HuH-7.5 (cell line): ENCODE data around the gene USP17L15.
"Not testable (repeated sequence)": the region's sequence is repeated elsewhere in the genome, so short reads cannot be mapped to it uniquely, and the experiment has no call there.

Source experiments
- DNase-seq: peaks from one replicate; pipeline ENCODE4 v3.0.0; 2011; ENCODE audit warnings: low spot score

USP17L15 gene, protein sequence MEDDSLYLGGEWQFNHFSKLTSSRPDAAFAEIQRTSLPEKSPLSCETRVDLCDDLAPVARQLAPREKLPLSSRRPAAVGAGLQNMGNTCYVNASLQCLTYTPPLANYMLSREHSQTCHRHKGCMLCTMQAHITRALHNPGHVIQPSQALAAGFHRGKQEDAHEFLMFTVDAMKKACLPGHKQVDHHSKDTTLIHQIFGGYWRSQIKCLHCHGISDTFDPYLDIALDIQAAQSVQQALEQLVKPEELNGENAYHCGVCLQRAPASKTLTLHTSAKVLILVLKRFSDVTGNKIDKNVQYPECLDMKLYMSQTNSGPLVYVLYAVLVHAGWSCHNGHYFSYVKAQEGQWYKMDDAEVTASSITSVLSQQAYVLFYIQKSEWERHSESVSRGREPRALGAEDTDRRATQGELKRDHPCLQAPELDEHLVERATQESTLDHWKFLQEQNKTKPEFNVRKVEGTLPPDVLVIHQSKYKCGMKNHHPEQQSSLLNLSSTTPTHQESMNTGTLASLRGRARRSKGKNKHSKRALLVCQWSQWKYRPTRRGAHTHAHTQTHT

DNA sequence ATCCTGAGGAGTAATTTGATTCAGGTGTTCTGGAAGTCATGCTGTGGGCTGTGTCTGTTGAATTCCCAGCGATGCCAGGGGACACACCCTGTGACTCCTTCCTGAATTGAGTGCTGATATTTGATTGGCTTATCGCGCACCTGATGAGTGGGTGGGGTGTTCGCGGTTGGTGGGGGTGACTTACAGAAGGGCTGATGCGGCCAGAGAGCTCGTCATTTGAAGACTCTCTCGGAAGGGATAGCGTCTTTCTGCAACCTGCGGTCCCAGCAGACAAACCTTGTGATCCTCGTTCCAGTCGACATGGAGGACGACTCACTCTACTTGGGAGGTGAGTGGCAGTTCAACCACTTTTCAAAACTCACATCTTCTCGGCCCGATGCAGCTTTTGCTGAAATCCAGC is at the start of gene USP17L15:
Gene USP17L15, plus strand, starts transcription at position 301 of the 400 bp plus-strand sequence. Its CDS starts 0 bp downstream, at position 301.
- not testable (repeated sequence) for DNase-seq

DNA sequence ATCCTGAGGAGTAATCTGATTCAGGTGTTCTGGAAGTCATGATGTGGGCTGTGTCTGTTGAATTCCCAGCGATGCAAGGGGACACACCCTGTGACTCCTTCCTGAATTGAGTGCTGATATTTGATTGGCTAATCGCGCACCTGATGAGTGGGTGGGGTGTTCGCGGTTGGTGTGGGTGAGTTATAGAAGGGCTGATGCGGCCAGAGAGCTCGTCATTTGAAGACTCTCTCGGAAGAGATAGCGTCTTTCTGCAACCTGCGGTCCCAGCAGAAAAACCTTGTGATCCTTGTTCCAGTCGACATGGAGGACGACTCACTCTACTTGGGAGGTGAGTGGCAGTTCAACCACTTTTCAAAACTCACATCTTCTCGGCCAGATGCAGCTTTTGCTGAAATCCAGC is 23.8 kb upstream of the USP17L15 start, which contains the start of gene USP17L10:
Gene USP17L10, plus strand, starts transcription at position 301 of the 400 bp plus-strand sequence. Its CDS starts 0 bp downstream, at position 301.
- not testable (repeated sequence) for DNase-seq

DNA sequence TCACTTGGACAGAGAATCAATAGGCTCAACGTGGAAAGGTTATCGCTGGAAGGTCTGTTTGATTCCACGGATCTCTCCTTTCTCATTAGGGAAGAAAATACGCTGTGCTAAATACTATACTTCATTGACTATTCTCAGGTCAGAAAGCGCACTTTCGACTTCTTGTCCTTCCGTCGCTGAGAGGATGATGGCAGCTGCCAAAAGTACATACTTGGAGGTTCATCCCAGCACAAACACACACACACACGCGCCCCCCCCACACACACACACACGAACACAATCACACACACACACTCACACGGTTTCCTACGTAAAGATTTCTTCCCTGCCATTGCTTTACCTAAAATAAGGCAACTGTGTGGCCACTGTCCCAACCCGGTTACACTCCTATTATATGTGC is 19.5 kb upstream of the USP17L15 start:
- DNase-seq: not testable (repeated sequence)

DNA sequence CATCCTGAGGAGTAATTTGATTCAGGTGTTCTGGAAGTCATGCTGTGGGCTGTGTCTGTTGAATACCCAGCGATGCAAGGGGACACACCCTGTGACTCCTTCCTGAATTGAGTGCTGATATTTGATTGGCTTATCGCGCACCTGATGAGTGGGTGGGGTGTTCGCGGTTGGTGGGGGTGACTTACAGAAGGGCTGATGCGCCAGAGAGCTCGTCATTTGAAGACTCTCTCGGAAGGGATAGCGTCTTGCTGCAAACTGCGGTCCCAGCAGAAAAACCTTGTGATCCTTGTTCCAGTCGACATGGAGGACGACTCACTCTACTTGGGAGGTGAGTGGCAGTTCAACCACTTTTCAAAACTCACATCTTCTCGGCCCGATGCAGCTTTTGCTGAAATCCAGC is 19.1 kb upstream of the USP17L15 start, which contains the start of gene USP17L11:
Gene USP17L11, plus strand, starts transcription at position 301 of the 400 bp plus-strand sequence. Its CDS starts 0 bp downstream, at position 301.
- not testable (repeated sequence) for DNase-seq

DNA sequence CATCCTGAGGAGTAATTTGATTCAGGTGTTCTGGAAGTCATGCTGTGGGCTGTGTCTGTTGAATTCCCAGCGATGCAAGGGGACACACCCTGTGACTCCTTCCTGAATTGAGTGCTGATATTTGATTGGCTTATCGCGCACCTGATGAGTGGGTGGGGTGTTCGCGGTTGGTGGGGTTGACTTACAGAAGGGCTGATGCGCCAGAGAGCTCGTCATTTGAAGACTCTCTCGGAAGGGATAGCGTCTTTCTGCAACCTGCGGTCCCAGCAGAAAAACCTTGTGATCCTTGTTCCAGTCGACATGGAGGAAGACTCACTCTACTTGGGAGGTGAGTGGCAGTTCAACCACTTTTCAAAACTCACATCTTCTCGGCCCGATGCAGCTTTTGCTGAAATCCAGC is 14.3 kb upstream of the USP17L15 start, which contains the start of gene USP17L12:
Gene USP17L12, plus strand, starts transcription at position 301 of the 400 bp plus-strand sequence. Its CDS starts 0 bp downstream, at position 301.
- not testable (repeated sequence) for DNase-seq

DNA sequence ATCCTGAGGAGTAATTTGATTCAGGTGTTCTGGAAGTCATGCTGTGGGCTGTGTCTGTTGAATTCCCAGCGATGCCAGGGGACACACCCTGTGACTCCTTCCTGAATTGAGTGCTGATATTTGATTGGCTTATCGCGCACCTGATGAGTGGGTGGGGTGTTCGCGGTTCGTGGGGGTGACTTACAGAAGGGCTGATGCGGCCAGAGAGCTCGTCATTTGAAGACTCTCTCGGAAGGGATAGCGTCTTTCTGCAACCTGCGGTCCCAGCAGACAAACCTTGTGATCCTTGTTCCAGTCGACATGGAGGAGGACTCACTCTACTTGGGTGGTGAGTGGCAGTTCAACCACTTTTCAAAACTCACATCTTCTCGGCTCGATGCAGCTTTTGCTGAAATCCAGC is 9.6 kb upstream of the USP17L15 start, which contains the start of gene USP17L13:
Gene USP17L13, plus strand, starts transcription at position 301 of the 400 bp plus-strand sequence. Its CDS starts 0 bp downstream, at position 301.
- DNase-seq: not testable (repeated sequence)

DNA sequence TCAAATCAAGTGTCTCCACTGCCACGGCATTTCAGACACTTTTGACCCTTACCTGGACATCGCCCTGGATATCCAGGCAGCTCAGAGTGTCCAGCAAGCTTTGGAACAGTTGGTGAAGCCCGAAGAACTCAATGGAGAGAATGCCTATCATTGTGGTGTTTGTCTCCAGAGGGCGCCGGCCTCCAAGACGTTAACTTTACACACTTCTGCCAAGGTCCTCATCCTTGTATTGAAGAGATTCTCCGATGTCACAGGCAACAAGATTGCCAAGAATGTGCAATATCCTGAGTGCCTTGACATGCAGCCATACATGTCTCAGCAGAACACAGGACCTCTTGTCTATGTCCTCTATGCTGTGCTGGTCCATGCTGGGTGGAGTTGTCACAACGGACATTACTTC is 3.9 kb upstream of the USP17L15 start:
- not testable (repeated sequence) for DNase-seq

DNA sequence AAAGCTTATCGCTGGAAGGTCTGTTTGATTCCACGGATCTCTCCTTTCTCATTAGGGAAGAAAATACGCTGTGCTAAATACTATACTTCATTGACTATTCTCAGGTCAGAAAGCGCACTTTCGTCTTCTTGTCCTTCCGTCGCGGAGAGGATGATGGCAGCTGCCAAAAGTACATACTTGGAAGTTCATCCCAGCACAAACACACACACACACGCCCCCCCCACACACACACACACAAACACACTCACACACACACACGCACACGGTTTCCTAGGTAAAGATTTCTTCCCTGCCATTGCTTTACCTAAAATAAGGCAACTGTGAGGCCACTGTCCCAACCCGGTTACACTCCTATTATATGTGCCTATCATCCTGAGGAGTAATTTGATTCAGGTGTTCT is 4.3 kb downstream of the USP17L15 start:
- not testable (repeated sequence) for DNase-seq

DNA sequence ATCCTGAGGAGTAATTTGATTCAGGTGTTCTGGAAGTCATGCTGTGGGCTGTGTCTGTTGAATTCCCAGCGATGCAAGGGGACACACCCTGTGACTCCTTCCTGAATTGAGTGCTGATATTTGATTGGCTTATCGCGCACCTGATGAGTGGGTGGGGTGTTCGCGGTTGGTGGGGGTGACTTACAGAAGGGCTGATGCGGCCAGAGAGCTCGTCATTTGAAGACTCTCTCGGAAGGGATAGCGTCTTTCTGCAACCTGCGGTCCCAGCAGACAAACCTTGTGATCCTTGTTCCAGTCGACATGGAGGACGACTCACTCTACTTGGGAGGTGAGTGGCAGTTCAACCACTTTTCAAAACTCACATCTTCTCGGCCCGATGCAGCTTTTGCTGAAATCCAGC is 9.4 kb downstream of the USP17L15 start, which contains the start of gene USP17L17:
Gene USP17L17, plus strand, starts transcription at position 301 of the 400 bp plus-strand sequence. Its CDS starts 0 bp downstream, at position 301.
- DNase-seq: not testable (repeated sequence)

DNA sequence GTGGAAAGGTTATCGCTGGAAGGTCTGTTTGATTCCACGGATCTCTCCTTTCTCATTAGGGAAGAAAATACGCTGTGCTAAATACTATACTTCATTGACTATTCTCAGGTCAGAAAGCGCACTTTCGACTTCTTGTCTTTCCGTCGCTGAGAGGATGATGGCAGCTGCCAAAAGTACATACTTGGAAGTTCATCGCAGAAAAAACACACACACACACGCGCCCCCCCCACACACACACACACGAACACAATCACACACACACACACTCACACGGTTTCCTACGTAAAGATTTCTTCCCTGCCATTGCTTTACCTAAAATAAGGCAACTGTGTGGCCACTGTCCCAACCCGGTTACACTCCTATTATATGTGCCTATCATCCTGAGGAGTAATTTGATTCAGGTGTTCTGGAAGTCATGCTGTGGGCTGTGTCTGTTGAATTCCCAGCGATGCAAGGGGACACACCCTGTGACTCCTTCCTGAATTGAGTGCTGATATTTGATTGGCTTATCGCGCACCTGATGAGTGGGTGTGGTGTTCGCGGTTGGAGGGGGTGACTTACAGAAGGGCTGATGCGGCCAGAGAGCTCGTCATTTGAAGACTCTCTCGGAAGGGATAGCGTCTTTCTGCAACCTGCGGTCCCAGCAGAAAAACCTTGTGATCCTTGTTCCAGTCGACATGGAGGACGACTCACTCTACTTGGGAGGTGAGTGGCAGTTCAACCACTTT is 13.9 kb downstream of the USP17L15 start, which contains the start of gene USP17L18:
Gene USP17L18, plus strand, starts transcription at position 678 of the 728 bp plus-strand sequence. Its CDS starts 0 bp downstream, at position 678.
- not testable (repeated sequence) for DNase-seq

DNA sequence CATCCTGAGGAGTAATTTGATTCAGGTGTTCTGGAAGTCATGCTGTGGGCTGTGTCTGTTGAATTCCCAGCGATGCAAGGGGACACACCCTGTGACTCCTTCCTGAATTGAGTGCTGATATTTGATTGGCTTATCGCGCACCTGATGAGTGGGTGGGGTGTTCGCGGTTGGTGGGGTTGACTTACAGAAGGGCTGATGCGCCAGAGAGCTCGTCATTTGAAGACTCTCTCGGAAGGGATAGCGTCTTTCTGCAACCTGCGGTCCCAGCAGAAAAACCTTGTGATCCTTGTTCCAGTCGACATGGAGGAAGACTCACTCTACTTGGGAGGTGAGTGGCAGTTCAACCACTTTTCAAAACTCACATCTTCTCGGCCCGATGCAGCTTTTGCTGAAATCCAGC is 18.9 kb downstream of the USP17L15 start, which contains the start of gene USP17L19:
Gene USP17L19, plus strand, starts transcription at position 301 of the 400 bp plus-strand sequence. Its CDS starts 0 bp downstream, at position 301.
- not testable (repeated sequence) for DNase-seq

DNA sequence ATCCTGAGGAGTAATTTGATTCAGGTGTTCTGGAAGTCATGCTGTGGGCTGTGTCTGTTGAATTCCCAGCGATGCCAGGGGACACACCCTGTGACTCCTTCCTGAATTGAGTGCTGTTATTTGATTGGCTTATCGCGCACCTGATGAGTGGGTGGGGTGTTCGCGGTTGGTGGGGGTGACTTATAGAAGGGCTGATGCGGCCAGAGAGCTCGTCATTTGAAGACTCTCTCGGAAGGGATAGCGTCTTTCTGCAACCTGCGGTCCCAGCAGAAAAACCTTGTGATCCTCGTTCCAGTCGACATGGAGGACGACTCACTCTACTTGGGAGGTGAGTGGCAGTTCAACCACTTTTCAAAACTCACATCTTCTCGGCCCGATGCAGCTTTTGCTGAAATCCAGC is 23.6 kb downstream of the USP17L15 start, which contains the start of gene USP17L20:
Gene USP17L20, plus strand, starts transcription at position 301 of the 400 bp plus-strand sequence. Its CDS starts 0 bp downstream, at position 301.
- DNase-seq: not testable (repeated sequence)

DNA sequence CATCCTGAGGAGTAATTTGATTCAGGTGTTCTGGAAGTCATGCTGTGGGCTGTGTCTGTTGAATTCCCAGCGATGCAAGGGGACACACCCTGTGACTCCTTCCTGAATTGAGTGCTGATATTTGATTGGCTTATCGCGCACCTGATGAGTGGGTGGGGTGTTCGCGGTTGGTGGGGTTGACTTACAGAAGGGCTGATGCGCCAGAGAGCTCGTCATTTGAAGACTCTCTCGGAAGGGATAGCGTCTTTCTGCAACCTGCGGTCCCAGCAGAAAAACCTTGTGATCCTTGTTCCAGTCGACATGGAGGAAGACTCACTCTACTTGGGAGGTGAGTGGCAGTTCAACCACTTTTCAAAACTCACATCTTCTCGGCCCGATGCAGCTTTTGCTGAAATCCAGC is 28.4 kb downstream of the USP17L15 start, which contains the start of gene USP17L21:
Gene USP17L21, plus strand, starts transcription at position 301 of the 400 bp plus-strand sequence. Its CDS starts 0 bp downstream, at position 301.
- not testable (repeated sequence) for DNase-seq

DNA sequence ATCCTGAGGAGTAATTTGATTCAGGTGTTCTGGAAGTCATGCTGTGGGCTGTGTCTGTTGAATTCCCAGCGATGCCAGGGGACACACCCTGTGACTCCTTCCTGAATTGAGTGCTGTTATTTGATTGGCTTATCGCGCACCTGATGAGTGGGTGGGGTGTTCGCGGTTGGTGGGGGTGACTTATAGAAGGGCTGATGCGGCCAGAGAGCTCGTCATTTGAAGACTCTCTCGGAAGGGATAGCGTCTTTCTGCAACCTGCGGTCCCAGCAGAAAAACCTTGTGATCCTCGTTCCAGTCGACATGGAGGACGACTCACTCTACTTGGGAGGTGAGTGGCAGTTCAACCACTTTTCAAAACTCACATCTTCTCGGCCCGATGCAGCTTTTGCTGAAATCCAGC is 33.1 kb downstream of the USP17L15 start, which contains the start of gene USP17L22:
Gene USP17L22, plus strand, starts transcription at position 301 of the 400 bp plus-strand sequence. Its CDS starts 0 bp downstream, at position 301.
- not testable (repeated sequence) for DNase-seq

DNA sequence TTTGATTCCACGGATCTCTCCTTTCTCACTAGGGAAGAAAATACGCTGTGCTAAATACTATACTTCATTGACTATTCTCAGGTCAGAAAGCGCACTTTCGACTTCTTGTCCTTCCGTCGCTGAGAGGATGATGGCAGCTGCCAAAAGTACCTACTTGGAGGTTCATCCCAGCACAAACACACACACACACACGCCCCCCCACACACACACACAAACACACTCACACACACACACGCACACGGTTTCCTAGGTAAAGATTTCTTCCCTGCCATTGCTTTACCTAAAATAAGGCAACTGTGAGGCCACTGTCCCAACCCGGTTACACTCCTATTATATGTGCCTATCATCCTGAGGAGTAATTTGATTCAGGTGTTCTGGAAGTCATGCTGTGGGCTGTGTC is 37.5 kb downstream of the USP17L15 start:
- not testable (repeated sequence) for DNase-seq
